Subcutaneous abdominal adipose tissue (tissue), 5 donors: Measurements from ENCODE around the gene TBC1D12.

Experiments
- H3K27ac ChIP-seq: one replicate; pipeline ENCODE4 v1.7.0; 2013; ENCODE audit warnings: low read depth, mild to moderate bottlenecking, inconsistent platforms, low read length, moderate library complexity
- H3K27me3 ChIP-seq, 5 donors: one replicate each; pipeline ENCODE4 v1.7.0; 2013; ENCODE audit warnings: low read length in 5 of 5, inconsistent platforms in 1 of 5; ENCODE audit not compliant: control insufficient read depth in 5 of 5, insufficient read depth in 4 of 5
- H3K36me3 ChIP-seq, 5 donors: one replicate each; pipeline ENCODE4 v1.7.0; 2013; ENCODE audit warnings: low read length in 5 of 5; ENCODE audit not compliant: control insufficient read depth in 5 of 5, insufficient read depth in 5 of 5
- H3K4me1 ChIP-seq, 5 donors: one replicate each; pipeline ENCODE4 v1.7.0; 2013; ENCODE audit warnings: low read length in 5 of 5, mild to moderate bottlenecking in 3 of 5, moderate library complexity in 1 of 5; ENCODE audit not compliant: control insufficient read depth in 5 of 5, insufficient read depth in 5 of 5
- H3K4me3 ChIP-seq, 5 donors: one replicate each; pipeline ENCODE4 v1.7.0; 2013; ENCODE audit warnings: low read length in 5 of 5, low read depth in 1 of 5
- H3K9ac ChIP-seq, 5 donors: one replicate each; pipeline ENCODE4 v1.7.0; 2013; ENCODE audit warnings: low read length in 5 of 5, mild to moderate bottlenecking in 4 of 5, moderate library complexity in 3 of 5
- H3K9me3 ChIP-seq, 5 donors: one replicate each; pipeline ENCODE4 v1.7.0; 2013; ENCODE audit warnings: low read length in 5 of 5; ENCODE audit not compliant: control insufficient read depth in 5 of 5
- donor health status: healthy.
- donor health status: healthy.
- donor health status: healthy.
- donor health status: healthy.
- donor health status: healthy.

Gene TBC1D12

DNA sequence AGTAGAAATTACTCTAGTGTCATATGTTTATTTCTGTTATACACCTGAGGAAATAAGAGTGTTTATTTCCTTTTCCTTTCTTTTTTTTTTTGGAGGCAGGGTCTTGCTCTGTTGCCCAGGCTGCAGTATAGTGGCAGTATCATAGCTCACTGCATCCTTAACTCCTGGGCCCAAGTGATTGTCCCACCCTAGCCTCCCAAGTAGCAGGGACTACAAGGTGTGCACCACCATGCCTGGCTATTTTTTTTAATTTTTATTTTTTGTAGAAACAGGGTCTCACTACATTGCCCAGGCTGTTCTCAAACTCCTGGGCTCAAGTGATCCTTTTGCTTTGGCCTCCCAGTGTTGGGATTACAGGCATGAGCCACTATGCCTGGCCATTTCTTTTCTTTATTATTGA is 37.8 kb downstream of the TBC1D12 start:
- peaks cover 0 to 11% (median 0%) of the 10 kb centered on the region in 5 donors for H3K9me3 ChIP-seq
- no peaks in the 10 kb centered on the region for H3K27me3 ChIP-seq
- H3K9ac ChIP-seq, result no peak overlapping the region
- no peak overlapping the region for H3K27ac ChIP-seq
- H3K4me1 ChIP-seq, result peaks cover 2 to 10% (median 8%) of the 10 kb centered on the region in 5 donors
- no peak overlapping the region for H3K4me3 ChIP-seq
- no peaks in the 10 kb centered on the region for H3K36me3 ChIP-seq

DNA sequence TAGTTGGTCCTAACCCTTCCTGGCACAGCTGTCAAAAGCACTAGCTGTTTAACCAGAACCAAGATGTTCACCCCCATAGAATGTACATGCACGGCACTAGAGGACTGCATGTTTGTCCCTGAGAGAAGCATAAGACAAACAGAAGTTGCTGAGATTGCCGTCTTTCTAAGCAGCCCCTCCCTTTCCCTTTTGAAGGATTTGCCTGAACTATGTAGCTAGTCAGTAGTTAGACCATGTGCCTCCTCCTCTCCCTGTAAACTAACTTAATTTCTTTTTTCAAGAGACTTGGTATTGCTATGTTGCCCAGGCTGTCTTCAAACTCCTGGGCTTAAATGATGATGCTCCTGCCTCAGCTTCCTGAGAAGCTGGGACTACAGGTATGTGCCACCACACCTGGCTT is 40.7 kb downstream of the TBC1D12 start:
- H3K9me3 ChIP-seq, result no peaks in the 10 kb centered on the region
- no peaks in the 10 kb centered on the region for H3K27me3 ChIP-seq
- H3K4me1 ChIP-seq, result peaks cover 2 to 10% (median 5%) of the 10 kb centered on the region in 5 donors
- H3K27ac ChIP-seq, result no peak overlapping the region
- H3K9ac ChIP-seq, result no peak overlapping the region
- H3K4me3 ChIP-seq, result no peak overlapping the region
- H3K36me3 ChIP-seq, result no peaks in the 10 kb centered on the region

DNA sequence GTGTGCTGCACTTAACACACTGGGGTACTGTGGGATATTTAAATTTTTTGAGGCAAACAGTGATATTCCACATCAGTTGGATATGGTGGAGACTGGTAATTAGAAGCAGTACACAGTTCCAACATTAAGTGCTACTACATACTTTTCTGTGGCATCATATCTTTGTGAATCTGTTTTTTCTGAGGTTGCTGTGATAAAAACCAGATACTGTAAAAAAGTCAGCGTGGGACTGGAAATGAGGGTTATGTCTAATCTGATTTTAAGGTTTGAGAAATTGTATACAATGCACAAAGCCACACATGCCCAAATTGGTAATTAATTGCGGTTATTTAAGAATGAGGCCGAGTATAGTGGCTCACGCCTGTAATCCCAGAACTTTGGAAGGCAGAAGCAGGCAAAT is 41.2 kb downstream of the TBC1D12 start:
- Histone ChIP-seq H3K4me1 (peaks cover 2 to 10% (median 5%) of the 10 kb centered on the region in 5 donors), H3K36me3 (no peaks in the 10 kb centered on the region), H3K27me3 (no peaks in the 10 kb centered on the region), H3K27ac (no peak overlapping the region), H3K9ac (no peak overlapping the region), H3K9me3 (no peaks in the 10 kb centered on the region), H3K4me3 (no peak overlapping the region)

DNA sequence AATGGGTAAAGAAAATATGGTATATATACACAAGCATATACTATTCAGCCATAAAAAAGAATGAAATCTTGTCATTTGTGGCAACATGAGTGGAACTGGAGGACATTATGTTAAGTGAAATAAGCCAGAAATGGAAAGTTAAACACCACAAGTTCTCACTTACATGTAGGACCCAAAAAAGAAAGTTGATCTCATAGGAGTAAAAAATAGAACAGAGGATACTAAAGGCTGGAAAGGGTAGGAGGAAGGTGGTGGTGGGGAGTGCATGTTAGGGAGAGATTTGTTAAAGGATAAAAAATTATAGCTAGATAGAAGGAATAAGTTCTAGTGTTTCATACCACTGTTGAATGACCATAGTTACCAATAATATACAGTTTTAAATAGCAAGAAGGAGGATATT is 48.4 kb downstream of the TBC1D12 start:
- Histone ChIP-seq H3K36me3 (peaks cover 0 to 5% (median 0%) of the 10 kb centered on the region in 5 donors), H3K27me3 (no peaks in the 10 kb centered on the region), H3K9ac (no peak overlapping the region), H3K9me3 (peaks cover 0 to 5% (median 0%) of the 10 kb centered on the region in 5 donors), H3K4me3 (no peak overlapping the region), H3K4me1 (no peaks in the 10 kb centered on the region), H3K27ac (no peak overlapping the region)

GRCh38 chr10:94451883-94452519 is 49.7 kb downstream of the TBC1D12 start:
- no peak overlapping the region for H3K27ac ChIP-seq
- H3K9ac ChIP-seq, result no peak overlapping the region
- H3K36me3 ChIP-seq, result peaks cover 0 to 5% (median 0%) of the 10 kb centered on the region in 5 donors
- no peaks in the 10 kb centered on the region for H3K27me3 ChIP-seq
- H3K4me1 ChIP-seq, result no peaks in the 10 kb centered on the region
- peaks cover 0 to 5% (median 2%) of the 10 kb centered on the region in 5 donors for H3K9me3 ChIP-seq
- no peak overlapping the region for H3K4me3 ChIP-seq

DNA sequence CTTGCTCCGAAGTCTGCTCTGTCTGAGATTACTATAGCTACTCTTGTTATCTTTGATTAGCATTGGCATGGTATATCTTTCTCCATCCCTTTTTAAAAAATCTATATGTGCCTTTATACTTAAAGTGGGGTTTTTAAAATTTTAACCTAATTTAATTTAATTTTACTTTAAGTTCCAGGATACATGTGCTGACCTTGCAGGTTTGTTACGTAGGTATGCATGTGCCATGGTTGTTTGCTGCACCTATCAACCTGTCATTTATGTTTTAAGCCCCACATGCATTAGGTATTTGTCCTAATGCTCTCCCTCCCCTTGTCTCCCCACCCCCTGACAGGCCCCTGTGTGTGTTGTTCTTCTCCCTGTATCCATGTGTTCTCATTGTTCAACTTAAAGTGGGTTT is 54.6 kb downstream of the TBC1D12 start:
- Histone ChIP-seq H3K9ac (no peak overlapping the region), H3K9me3 (peaks cover 0 to 16% (median 6%) of the 10 kb centered on the region in 5 donors), H3K4me1 (no peaks in the 10 kb centered on the region), H3K36me3 (peaks cover 0 to 12% (median 5%) of the 10 kb centered on the region in 5 donors), H3K4me3 (no peak overlapping the region), H3K27ac (no peak overlapping the region), H3K27me3 (no peaks in the 10 kb centered on the region)

DNA sequence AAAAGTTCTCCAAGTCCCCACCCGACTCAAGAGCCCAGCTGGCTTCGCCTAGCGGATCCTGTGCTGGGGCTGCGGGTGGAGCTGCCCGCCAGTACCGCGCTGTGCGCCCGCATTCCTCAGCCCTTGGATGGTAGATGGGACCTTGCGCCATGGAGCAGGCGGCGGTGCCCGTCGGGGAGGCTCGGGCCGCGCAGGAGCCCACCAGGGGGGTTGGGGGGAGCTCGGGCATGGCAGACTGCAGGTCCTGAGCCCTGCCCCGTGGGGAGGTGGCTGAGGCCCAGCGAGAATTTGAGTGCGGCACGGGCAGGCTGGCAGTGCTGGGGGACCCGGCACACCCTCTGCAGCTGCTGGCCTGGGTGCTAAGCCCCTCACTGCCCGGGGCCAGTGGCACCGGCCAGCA is 57.0 kb downstream of the TBC1D12 start:
- H3K27me3 ChIP-seq, result no peaks in the 10 kb centered on the region
- peaks cover 2 to 20% (median 12%) of the 10 kb centered on the region in 5 donors for H3K9me3 ChIP-seq
- no peak overlapping the region for H3K9ac ChIP-seq
- H3K4me3 ChIP-seq, result no peak overlapping the region
- H3K27ac ChIP-seq, result no peak overlapping the region
- H3K4me1 ChIP-seq, result no peaks in the 10 kb centered on the region
- H3K36me3 ChIP-seq, result peaks cover 0 to 12% (median 5%) of the 10 kb centered on the region in 5 donors

DNA sequence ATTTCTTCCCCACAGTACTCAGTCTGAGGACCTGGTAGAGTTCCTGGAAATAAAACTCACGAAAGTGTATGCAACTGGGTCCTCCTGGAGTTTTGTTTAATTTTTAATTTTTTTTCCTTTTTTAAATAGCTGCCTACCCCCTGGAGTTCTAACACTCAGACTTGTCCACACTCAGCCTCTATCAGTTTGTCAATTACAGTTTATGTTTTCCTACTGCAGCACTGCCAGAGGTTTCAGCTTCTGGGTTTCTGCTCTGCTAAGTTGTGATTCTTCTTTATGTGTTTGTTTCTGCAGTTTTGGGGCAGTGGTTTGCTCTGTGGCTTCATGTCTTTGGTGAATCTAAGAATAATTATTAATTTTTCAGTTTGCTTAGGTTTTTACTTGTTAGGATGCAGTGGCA is 59.2 kb downstream of the TBC1D12 start:
- Histone ChIP-seq H3K9ac (no peak overlapping the region), H3K9me3 (peaks cover 2 to 20% (median 12%) of the 10 kb centered on the region in 5 donors)

DNA sequence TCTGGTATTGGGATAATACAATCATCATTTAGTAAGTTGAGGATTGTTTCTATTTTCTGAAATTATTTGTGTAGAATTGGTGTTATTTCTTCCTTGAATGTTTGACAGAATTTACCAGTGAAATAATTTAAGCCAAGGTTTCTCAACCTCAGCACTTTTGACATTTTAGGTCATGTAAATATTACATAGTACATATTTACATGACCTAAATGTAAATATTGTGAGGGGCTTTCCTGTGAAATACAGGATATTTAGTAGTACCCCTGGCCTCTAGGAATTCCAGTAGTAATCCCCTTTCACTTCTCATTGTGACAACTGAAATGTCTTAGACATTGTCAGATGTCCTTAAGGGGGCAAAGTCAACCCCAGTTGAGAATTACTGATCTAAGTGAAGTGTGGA is 59.8 kb downstream of the TBC1D12 start:
- Histone ChIP-seq H3K27ac (no peak overlapping the region), H3K36me3 (peaks cover 0 to 12% (median 5%) of the 10 kb centered on the region in 5 donors), H3K27me3 (no peaks in the 10 kb centered on the region), H3K9ac (no peak overlapping the region), H3K9me3 (peaks cover 2 to 20% (median 12%) of the 10 kb centered on the region in 5 donors), H3K4me1 (no peaks in the 10 kb centered on the region), H3K4me3 (no peak overlapping the region)

More for the DNA sequence above, 59.2 kb downstream of the TBC1D12 start:
- Histone ChIP-seq H3K27ac (no peak overlapping the region), H3K4me1 (no peaks in the 10 kb centered on the region), H3K4me3 (no peak overlapping the region), H3K27me3 (no peaks in the 10 kb centered on the region), H3K36me3 (peaks cover 0 to 12% (median 5%) of the 10 kb centered on the region in 5 donors)

DNA sequence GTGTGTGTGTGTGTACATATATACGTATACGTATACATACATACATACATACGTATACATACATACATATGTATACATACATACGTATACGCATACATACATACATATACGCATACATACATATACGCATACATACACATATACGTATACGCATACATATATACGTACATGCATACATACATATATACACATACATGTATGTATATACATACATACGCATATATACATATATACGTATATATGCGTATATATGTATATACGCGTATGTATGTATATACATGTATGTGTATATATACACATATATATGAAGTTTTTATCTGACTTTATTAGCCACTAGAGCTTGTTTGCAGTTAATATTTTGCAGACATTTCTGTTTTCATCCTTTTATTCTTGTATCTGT is 63.3 kb downstream of the TBC1D12 start:
- Histone ChIP-seq H3K36me3 (peaks cover 0 to 3% (median 0%) of the 10 kb centered on the region in 5 donors), H3K27me3 (no peaks in the 10 kb centered on the region), H3K4me1 (no peaks in the 10 kb centered on the region)

More for the DNA sequence above, 63.3 kb downstream of the TBC1D12 start:
- Histone ChIP-seq H3K9ac (no peak overlapping the region), H3K4me3 (no peak overlapping the region), H3K27ac (no peak overlapping the region), H3K9me3 (peaks cover 2 to 8% (median 6%) of the 10 kb centered on the region in 5 donors)
